HepG2 (cell line): ENCODE measurements around the gene PEX11A. TPM values are rescaled to one million over a fixed set of nuclear protein-coding genes. Genes with fewer than 3 reads are reported as not detected.

Experiments used
- CBX1 ChIP-seq: IDR thresholded peaks from one replicate; pipeline ENCODE4 v1.6.1; 2016; ENCODE audit warnings: antibody characterized with exemption, low read depth
- CCDC6 ChIP-seq: sonication (generic); formaldehyde crosslinking; IDR thresholded peaks from 2 replicates; pipeline ENCODE4 v1.8.1; 2022; ENCODE audit warnings: mild to moderate bottlenecking, missing genetic modification reagents, moderate library complexity
- DNMT1 ChIP-seq: sonication (generic); formaldehyde crosslinking; IDR thresholded peaks from 2 replicates; pipeline ENCODE4 v1.5.1; 2020; ENCODE audit warnings: mild to moderate bottlenecking, missing genetic modification reagents
- E2F5 ChIP-seq: sonication (generic); formaldehyde crosslinking; conservative IDR thresholded peaks from 2 replicates; pipeline ENCODE4 v1.4.0; 2020; ENCODE audit warnings: missing genetic modification reagents
- FOXC1 ChIP-seq: sonication (generic); formaldehyde crosslinking; IDR thresholded peaks from 2 replicates; pipeline ENCODE4 v1.8.0; 2022; ENCODE audit warnings: mild to moderate bottlenecking, missing genetic modification reagents, borderline replicate concordance
- ISL2 ChIP-seq: sonication (generic); formaldehyde crosslinking; IDR thresholded peaks from 2 replicates; pipeline ENCODE4 v1.5.0; 2020; ENCODE audit warnings: missing genetic modification reagents
- PHF21A ChIP-seq: sonication (generic); formaldehyde crosslinking; IDR thresholded peaks from 2 replicates; pipeline ENCODE4 v1.5.0; 2020; ENCODE audit warnings: mild to moderate bottlenecking, missing genetic modification reagents
- SP1 ChIP-seq, 2 experiments: fragments of 450-650 bp in 1 of 2; sonication (generic) in 1 of 2; formaldehyde crosslinking in 1 of 2; IDR thresholded peaks; 2 replicates each; pipeline versions ENCODE4 v1.4.0 to v1.6.1; 2016 to 2020; ENCODE audit warnings: missing genetic modification reagents in 1 of 2
- SP2 ChIP-seq: sonication (generic); formaldehyde crosslinking; IDR thresholded peaks from 2 replicates; pipeline ENCODE4 v1.5.1; 2020; ENCODE audit warnings: mild to moderate bottlenecking, missing genetic modification reagents
- SYNCRIP ChIP-seq: fragments of 200-400 bp; formaldehyde crosslinking; IDR thresholded peaks from 2 replicates; pipeline ENCODE4 v1.6.1; 2018; ENCODE audit warnings: mild to moderate bottlenecking, low read depth, low read length; ENCODE audit not compliant: insufficient read depth
- TP53 ChIP-seq: sonication (generic); formaldehyde crosslinking; conservative IDR thresholded peaks from 2 replicates; pipeline ENCODE4 v1.4.0; 2020; ENCODE audit warnings: missing genetic modification reagents
- U2AF2 ChIP-seq: fragments of 200-400 bp; formaldehyde crosslinking; IDR thresholded peaks from 2 replicates; pipeline ENCODE4 v1.6.1; 2017; ENCODE audit warnings: low read depth, mild to moderate bottlenecking, low read length
- YEATS2 ChIP-seq: sonication (generic); formaldehyde crosslinking; IDR thresholded peaks from 2 replicates; pipeline ENCODE4 v1.4.0; 2020; ENCODE audit warnings: missing genetic modification reagents, borderline replicate concordance
- ZBTB3 ChIP-seq: sonication (generic); formaldehyde crosslinking; IDR thresholded peaks from 2 replicates; pipeline ENCODE4 v1.4.0; 2020; ENCODE audit warnings: low read depth, mild to moderate bottlenecking, moderate library complexity, missing genetic modification reagents, borderline replicate concordance
- ZBTB44 ChIP-seq: sonication (generic); formaldehyde crosslinking; IDR thresholded peaks from 2 replicates; pipeline ENCODE4 v1.4.0; 2020; ENCODE audit warnings: missing genetic modification reagents
- ZBTB7A ChIP-seq: sonication (generic); formaldehyde crosslinking; IDR thresholded peaks from 2 replicates; pipeline ENCODE4 v1.8.0; 2022; ENCODE audit warnings: mild to moderate bottlenecking, missing genetic modification reagents
- ZMAT3 ChIP-seq: sonication (generic); formaldehyde crosslinking; conservative IDR thresholded peaks from 2 replicates; pipeline ENCODE4 v1.7.0; 2021; ENCODE audit warnings: missing genetic modification reagents
- ZNF10 ChIP-seq: sonication (generic); formaldehyde crosslinking; IDR thresholded peaks from 2 replicates; pipeline ENCODE4 v1.4.0; 2020; ENCODE audit warnings: mild to moderate bottlenecking, low read depth, missing genetic modification reagents, borderline replicate concordance
- ZNF124 ChIP-seq: sonication (generic); formaldehyde crosslinking; IDR thresholded peaks from 2 replicates; pipeline ENCODE4 v1.4.0; 2020; ENCODE audit warnings: missing genetic modification reagents
- ZNF230 ChIP-seq: sonication (generic); formaldehyde crosslinking; IDR thresholded peaks from 2 replicates; pipeline ENCODE4 v1.4.0; 2020; ENCODE audit warnings: mild to moderate bottlenecking, missing genetic modification reagents
- ZNF263 ChIP-seq: sonication (generic); formaldehyde crosslinking; IDR thresholded peaks from 2 replicates; pipeline ENCODE4 v1.4.0; 2020; ENCODE audit warnings: missing genetic modification reagents
- ZNF280B ChIP-seq: sonication (generic); formaldehyde crosslinking; IDR thresholded peaks from 2 replicates; pipeline ENCODE4 v1.5.0; 2020; ENCODE audit warnings: missing genetic modification reagents, mild to moderate bottlenecking, borderline replicate concordance
- ZNF331 ChIP-seq: sonication (generic); formaldehyde crosslinking; IDR thresholded peaks from 2 replicates; pipeline ENCODE4 v1.4.0; 2020; ENCODE audit warnings: missing genetic modification reagents
- ZNF367 ChIP-seq: sonication (generic); formaldehyde crosslinking; IDR thresholded peaks from 2 replicates; pipeline ENCODE4 v1.4.0; 2020; ENCODE audit warnings: missing genetic modification reagents, borderline replicate concordance
- ZNF44 ChIP-seq: sonication (generic); formaldehyde crosslinking; IDR thresholded peaks from 2 replicates; pipeline ENCODE4 v1.5.1; 2020; ENCODE audit warnings: mild to moderate bottlenecking, missing genetic modification reagents
- ZNF672 ChIP-seq: sonication (generic); formaldehyde crosslinking; IDR thresholded peaks from 2 replicates; pipeline ENCODE4 v1.8.1; 2022; ENCODE audit warnings: missing genetic modification reagents
- ZNF879 ChIP-seq: sonication (generic); formaldehyde crosslinking; IDR thresholded peaks from 2 replicates; pipeline ENCODE4 v1.8.1; 2023; ENCODE audit warnings: missing genetic modification reagents
- polyA plus RNA-seq, 8 experiments: library from polyadenylated mRNA; depleted of rRNA in 3 of 8; stranded (reverse) in 7 of 8; unstranded in 1 of 8; fragments of >200 nt; fragmentation: Illumina TruSeq in 4 of 8; extraction: Trizol in 4 of 8; gene quantifications; 2 replicates each; pipeline versions ENCODE4 v1.2.1 to v1.2.3, GENCODE V29; 2011 to 2016; ENCODE audit warnings: low read depth in 4 of 8, missing spikeins in 1 of 8, mixed read lengths in 1 of 8; ENCODE audit not compliant: insufficient read depth in 1 of 8
- total RNA-seq, 5 experiments: library from RNA; depleted of rRNA; stranded (reverse); fragments of >200 nt; fragmentation: Illumina TruSeq; extraction: Trizol; gene quantifications; 2 replicates each; pipeline ENCODE4 v1.2.3, GENCODE V29; 2016; ENCODE audit warnings: low read depth in 1 of 5

Gene PEX11A
- total and polyA plus RNA-seq, 2 of the 13 experiments (the other 11 are each of a cell fraction or from before 2014, with no cell fraction given) = 9.9 to 15.1 TPM

GRCh38 chr15:89690276-89691218, at the start of gene PEX11A, which contains the start of gene WDR93 (continued):
- TF ChIP-seq ZNF10 = no peak
- peak; percentile 70 for TF ChIP-seq SP2 (CRISPR knock-in tag)
- no peak for TF ChIP-seq CCDC6 (CRISPR knock-in tag)
- TF ChIP-seq ZNF331 = 0 out of 2 replicates have a peak, but pooled peaks have one; percentile 28
- TF ChIP-seq ZBTB3 (CRISPR knock-in tag) = no peak
- TF ChIP-seq ZNF367 = no peak
- TF ChIP-seq TP53 (CRISPR knock-in tag) = no peak
- TF ChIP-seq ZNF879 = no peak
- no peak for TF ChIP-seq ZBTB44 (CRISPR knock-in tag)
- TF ChIP-seq ZNF230 (CRISPR knock-in tag) = peak; percentile 84; the same call in 1 of the 2 replicates
- no peak for TF ChIP-seq ZBTB7A (CRISPR knock-in tag)
- peak; percentile 64; the same call in 1 of the 2 replicates for TF ChIP-seq YEATS2 (CRISPR knock-in tag)
- no peak for TF ChIP-seq DNMT1 (CRISPR knock-in tag)
- TF ChIP-seq SYNCRIP = no peak
- no peak for TF ChIP-seq ZNF44
- TF ChIP-seq ZNF672 (CRISPR knock-in tag) = no peak
- TF ChIP-seq PHF21A = peak; percentile 61; the same call in 1 of the 2 replicates
- TF ChIP-seq FOXC1 (CRISPR knock-in tag) = peak; percentile 89
- peak; percentile 27; the same call in 1 of the 2 replicates for TF ChIP-seq ZNF280B (CRISPR knock-in tag)
- 0 out of 2 replicates have a peak, but pooled peaks have one; percentile 56 for TF ChIP-seq ISL2 (CRISPR knock-in tag)
- no peak for TF ChIP-seq E2F5 (CRISPR knock-in tag)
- TF ChIP-seq ZNF124 (CRISPR knock-in tag) = no peak
- TF ChIP-seq CBX1 = peak; percentile 34
- TF ChIP-seq SP1 (IDR thresholded peaks at IDR 0.05) = no peak
- TF ChIP-seq SP1 (CRISPR knock-in tag; IDR thresholded peaks at IDR 0.05) = peak; percentile 45; the same call in 1 of the 2 replicates
- TF ChIP-seq ZNF263 (CRISPR knock-in tag) = no peak
- peak; percentile 86; the same call in 1 of the 2 replicates for TF ChIP-seq U2AF2
- TF ChIP-seq ZMAT3 (CRISPR knock-in tag) = no peak
